ENCODE results near the gene FUS. TPM values are rescaled to one million over a fixed set of nuclear protein-coding genes. Genes with fewer than 3 reads are reported as not detected.
A peak's percentile ranks its signal among the peaks of the same experiment; 100 is the strongest.

The FUS gene
- total RNA-seq, 2 donors from 2014 or later = 698 to 827 TPM

DNA sequence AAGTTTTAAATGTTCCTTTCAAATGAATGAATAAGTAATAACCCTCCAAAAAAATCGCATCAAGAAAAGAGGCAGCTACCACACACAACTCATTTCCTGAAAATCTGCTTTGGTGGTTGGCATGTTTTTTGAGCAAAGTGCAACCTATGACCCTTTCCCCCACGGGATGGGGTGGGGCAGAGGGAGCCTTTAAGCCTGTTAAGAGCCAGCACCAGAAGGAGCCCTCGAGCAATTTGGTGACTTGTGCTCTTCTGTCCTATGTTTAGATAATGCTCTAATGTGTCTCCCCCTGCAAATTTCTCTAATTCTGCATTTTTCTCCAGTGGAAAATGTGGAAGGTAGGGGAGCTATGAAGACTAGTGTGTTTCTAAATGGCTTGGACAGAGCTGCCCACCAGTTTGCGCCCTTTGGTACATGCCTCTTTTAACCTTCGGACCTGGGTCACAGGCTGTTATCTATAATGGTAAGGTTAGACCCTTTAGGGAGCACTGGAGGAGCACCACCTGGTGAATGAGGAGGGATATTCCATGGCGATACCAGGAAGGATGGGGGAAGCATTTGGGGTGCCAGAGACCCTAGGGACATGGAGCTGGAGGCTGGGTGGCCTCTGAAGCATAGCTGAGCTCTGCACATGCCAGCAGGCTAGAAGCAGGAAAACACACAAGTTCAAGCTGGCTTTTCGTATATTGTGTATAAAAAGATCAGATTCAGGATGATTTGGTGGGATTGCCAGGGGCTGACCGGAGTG is 21.1 kb downstream of the FUS start:
- peaks cover 36% of the 10 kb centered on the region for H3K36me3 ChIP-seq (ENCODE audit: control insufficient read depth, insufficient read depth, low read length)
- Mint-ChIP-seq H3K27me3 (ENCODE audit: insufficient read depth) (peaks cover 22% of the 10 kb centered on the region), H3K4me1 (peaks cover 8% of the 10 kb centered on the region), H3K36me3 (ENCODE audit: low read depth) (peaks cover 20% of the 10 kb centered on the region), H3K9me3 (no peaks in the 10 kb centered on the region), H3K4me3 (peak overlapping the region; percentile 78), H3K27ac (peak overlapping the region; percentile 68)
- no peaks in the 10 kb centered on the region for H3K4me1 ChIP-seq (ENCODE audit: control insufficient read depth, insufficient read depth, low read length)
- TF ChIP-seq, protein P1, sequence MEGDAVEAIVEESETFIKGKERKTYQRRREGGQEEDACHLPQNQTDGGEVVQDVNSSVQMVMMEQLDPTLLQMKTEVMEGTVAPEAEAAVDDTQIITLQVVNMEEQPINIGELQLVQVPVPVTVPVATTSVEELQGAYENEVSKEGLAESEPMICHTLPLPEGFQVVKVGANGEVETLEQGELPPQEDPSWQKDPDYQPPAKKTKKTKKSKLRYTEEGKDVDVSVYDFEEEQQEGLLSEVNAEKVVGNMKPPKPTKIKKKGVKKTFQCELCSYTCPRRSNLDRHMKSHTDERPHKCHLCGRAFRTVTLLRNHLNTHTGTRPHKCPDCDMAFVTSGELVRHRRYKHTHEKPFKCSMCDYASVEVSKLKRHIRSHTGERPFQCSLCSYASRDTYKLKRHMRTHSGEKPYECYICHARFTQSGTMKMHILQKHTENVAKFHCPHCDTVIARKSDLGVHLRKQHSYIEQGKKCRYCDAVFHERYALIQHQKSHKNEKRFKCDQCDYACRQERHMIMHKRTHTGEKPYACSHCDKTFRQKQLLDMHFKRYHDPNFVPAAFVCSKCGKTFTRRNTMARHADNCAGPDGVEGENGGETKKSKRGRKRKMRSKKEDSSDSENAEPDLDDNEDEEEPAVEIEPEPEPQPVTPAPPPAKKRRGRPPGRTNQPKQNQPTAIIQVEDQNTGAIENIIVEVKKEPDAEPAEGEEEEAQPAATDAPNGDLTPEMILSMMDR (conservative IDR thresholded peaks at IDR 0.05) = peak; percentile 16
- H3K9me3 ChIP-seq (ENCODE audit: control insufficient read depth, low read length) = no peaks in the 10 kb centered on the region
- H3K4me3 ChIP-seq (ENCODE audit: low read length) = no peak overlapping the region
- H3K9ac ChIP-seq (ENCODE audit: extremely low read depth, low read length, poor library complexity, severe bottlenecking) = no peak overlapping the region
- H3K27me3 ChIP-seq (ENCODE audit: control insufficient read depth, insufficient read depth, low read length, poor library complexity, severe bottlenecking) = peaks cover 22% of the 10 kb centered on the region
- WGBS, 2 experiments (ENCODE audit: insufficient coverage in 1 of 2, insufficient read length in 1 of 2) = 87 to 89% methylated on average over 5 to 8 of the region's 8 CpGs
- no peak for DNase-seq
- H3K27ac ChIP-seq (ENCODE audit: low read depth, low read length) = no peak overlapping the region

DNA sequence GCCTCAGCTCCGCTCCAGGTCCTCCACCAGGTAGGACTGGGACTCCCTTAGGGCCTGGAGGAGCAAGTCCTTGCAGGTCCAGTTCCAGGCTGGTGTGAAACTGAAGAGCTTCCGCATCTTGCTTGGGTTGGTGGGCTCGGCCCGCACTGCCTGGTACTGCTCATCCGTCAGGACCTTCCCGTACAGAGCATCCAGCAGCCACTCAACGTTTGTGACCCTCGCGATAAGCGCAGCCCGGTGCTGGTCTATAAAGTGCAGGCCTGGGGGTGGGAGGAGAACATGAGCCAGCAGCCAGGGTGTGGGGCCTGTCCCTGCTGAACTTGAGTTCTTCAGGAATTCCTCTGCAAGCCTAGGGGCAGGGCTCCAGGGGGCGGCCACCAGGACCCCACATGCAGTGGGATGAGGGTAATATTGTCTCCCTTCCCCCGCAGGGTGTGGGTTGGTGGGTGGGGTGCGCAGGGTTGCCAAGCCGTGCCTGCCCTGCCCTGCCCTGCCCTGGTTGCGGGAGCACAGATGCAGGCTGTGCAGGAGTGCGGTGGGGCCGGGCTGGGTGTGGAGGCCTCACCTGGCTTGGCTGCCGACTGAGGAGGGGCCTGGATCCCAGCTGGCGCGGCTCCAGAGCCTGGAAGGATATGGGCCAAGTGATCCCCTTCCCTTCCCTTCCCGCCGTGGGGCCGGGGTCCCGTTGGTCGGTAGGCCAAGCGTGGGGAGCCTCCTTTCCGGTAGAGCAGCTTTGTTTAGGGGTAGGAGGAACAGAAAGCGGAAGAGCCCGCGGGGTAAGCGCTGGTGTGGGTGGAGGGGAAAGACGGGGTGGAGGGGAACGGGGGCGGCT is 21.9 kb downstream of the FUS start:
- peak overlapping the region; percentile 78 for H3K4me3 Mint-ChIP-seq
- peaks cover 26% of the 10 kb centered on the region for H3K27me3 ChIP-seq (ENCODE audit: control insufficient read depth, insufficient read depth, low read length, poor library complexity, severe bottlenecking)
- H3K27ac ChIP-seq (ENCODE audit: low read depth, low read length) = no peak overlapping the region

More for the DNA sequence above, 21.9 kb downstream of the FUS start:
- peak overlapping the region; percentile 68 for H3K27ac Mint-ChIP-seq
- H3K4me3 ChIP-seq (ENCODE audit: low read length) = peak overlapping the region; percentile 49
- TF ChIP-seq, protein P1 (conservative IDR thresholded peaks at IDR 0.05) = peak; percentile 28
- peaks cover 28% of the 10 kb centered on the region for H3K27me3 Mint-ChIP-seq (ENCODE audit: insufficient read depth)
- H3K36me3 Mint-ChIP-seq (ENCODE audit: low read depth) = peaks cover 12% of the 10 kb centered on the region
- WGBS, 2 experiments (ENCODE audit: insufficient coverage in 1 of 2, insufficient read length in 1 of 2) = 31 to 37% methylated on average over 9 to 33 of the region's 35 CpGs
- H3K4me1 Mint-ChIP-seq = peaks cover 8% of the 10 kb centered on the region
- H3K4me1 ChIP-seq (ENCODE audit: control insufficient read depth, insufficient read depth, low read length) = no peaks in the 10 kb centered on the region
- no peaks in the 10 kb centered on the region for H3K9me3 ChIP-seq (ENCODE audit: control insufficient read depth, low read length)
- H3K36me3 ChIP-seq (ENCODE audit: control insufficient read depth, insufficient read depth, low read length) = peaks cover 28% of the 10 kb centered on the region
- peak; percentile 88 for DNase-seq
- no peaks in the 10 kb centered on the region for H3K9me3 Mint-ChIP-seq
- no peak overlapping the region for H3K9ac ChIP-seq (ENCODE audit: extremely low read depth, low read length, poor library complexity, severe bottlenecking)
